Breast epithelium (tissue), 3 donors: Measurements from ENCODE around the gene HSD17B3.

Source experiments
- CTCF ChIP-seq, 3 donors: fragments of 450-650 bp; IDR thresholded peaks; one replicate each; pipeline ENCODE4 v1.5.1; 2016 to 2017; ENCODE audit warnings: antibody characterized with exemption in 3 of 3, mild to moderate bottlenecking in 3 of 3, moderate library complexity in 3 of 3
- POLR2A ChIP-seq: fragments of 450-650 bp; IDR thresholded peaks from one replicate; pipeline ENCODE4 v1.6.1; 2016; ENCODE audit warnings: antibody characterized with exemption, mild to moderate bottlenecking, moderate library complexity
- POLR2AphosphoS5 ChIP-seq, 3 donors: sonication (generic); formaldehyde crosslinking; IDR thresholded peaks; one replicate each; pipeline ENCODE4 v1.6.1; 2017; ENCODE audit warnings: antibody characterized with exemption in 3 of 3

GRCh38 chr9:96236854-96237550 is 65.0 kb downstream of the HSD17B3 start:
- no peak for TF ChIP-seq POLR2A
- no peak for TF ChIP-seq CTCF (IDR thresholded peaks at IDR 0.05)
- TF ChIP-seq POLR2AphosphoS5 (IDR thresholded peaks at IDR 0.05) = no peak
